ENCODE results near the gene UNC5A. TPM values are rescaled to one million over a fixed set of nuclear protein-coding genes. Genes with fewer than 3 reads are reported as not detected.

UNC5A gene
- total and polyA plus RNA-seq, 4 donors, result 3.1 to 18.2 (median 10.2) TPM

- Histone ChIP-seq H3K4me1 (ENCODE audit: control insufficient read depth, insufficient read depth, low read length) (peaks cover 18% of the 10 kb centered on the region), H3K36me3 (ENCODE audit: control insufficient read depth, insufficient read depth, low read length) (peaks cover 9% of the 10 kb centered on the region), H3K27ac (ENCODE audit: low read depth, low read length) (no peak overlapping the region), H3K9me3 (ENCODE audit: control insufficient read depth, insufficient read depth, low read length) (no peaks in the 10 kb centered on the region), H3K4me3 (ENCODE audit: low read depth, low read length) (no peak overlapping the region), H3K27me3 (ENCODE audit: control insufficient read depth, insufficient read depth, low read length) (no peaks in the 10 kb centered on the region)
- 90% methylated on average over 28 of the region's 28 CpGs for WGBS (ENCODE audit: insufficient coverage)
- DNase-seq (ENCODE audit: low read depth in 4 of 6, low spot score in 6 of 6), result no peak
Observed at GRCh38 chr5:176887252-176887849, 77.0 kb downstream of the UNC5A start.

DNA sequence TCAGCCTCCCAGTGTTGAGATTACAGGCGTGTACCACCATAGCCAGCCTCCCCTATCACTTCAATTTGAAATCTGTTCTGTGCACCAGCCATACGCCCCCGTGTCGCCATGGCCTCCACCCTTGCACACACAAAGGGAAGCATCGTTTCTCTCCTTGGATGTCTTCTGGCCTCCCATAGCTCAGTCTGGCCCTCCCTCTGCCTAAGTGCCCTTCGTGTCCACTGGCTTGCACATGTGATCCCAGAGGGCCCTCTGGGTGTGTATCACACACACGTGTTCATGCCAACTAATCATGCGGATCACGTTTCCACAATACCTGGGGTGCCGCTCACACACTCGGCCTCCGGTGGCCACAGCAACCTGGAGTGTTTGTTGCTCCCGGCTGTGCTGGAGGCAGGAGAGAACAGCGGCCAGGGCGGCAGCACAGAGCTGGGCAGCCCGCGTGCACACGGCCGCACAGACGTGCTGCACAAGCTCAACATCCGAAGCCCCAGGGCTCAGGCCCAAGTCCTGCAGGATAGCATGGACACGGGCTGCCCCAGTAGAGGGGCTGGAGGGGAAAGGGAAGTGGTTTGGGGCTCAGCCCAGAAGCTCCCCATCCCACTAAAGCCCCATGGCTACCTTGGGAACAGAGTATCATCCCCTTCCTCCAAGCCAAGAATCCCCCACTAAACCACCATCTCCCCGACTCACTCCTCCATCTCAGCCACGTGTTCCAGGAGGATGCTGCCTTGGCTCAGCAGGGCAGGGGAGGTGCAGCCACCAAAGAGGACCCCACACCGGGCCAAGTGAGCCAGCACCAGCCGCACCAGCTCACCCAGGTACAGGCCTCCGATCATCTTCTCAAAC lies 77.9 kb downstream of the UNC5A start:
- no peak overlapping the region for H3K27ac ChIP-seq (ENCODE audit: low read depth, low read length)
- DNase-seq (ENCODE audit: low read depth in 4 of 6, low spot score in 6 of 6), result no peak
- 85% methylated on average over 23 of the region's 27 CpGs for WGBS (ENCODE audit: insufficient coverage)

GRCh38 chr5:176888865-176889165 lies 78.5 kb downstream of the UNC5A start:
- 89% methylated on average over 1 of the region's 1 CpG for WGBS (ENCODE audit: insufficient coverage)
- no peak overlapping the region for H3K4me3 ChIP-seq (ENCODE audit: low read depth, low read length)
- peaks cover 7% of the 10 kb centered on the region for H3K36me3 ChIP-seq (ENCODE audit: control insufficient read depth, insufficient read depth, low read length)
- no peak overlapping the region for H3K27ac ChIP-seq (ENCODE audit: low read depth, low read length)
- DNase-seq (ENCODE audit: low read depth in 4 of 6, low spot score in 6 of 6), result no peak
- H3K4me1 ChIP-seq (ENCODE audit: control insufficient read depth, insufficient read depth, low read length), result peaks cover 3% of the 10 kb centered on the region
- no peaks in the 10 kb centered on the region for H3K9me3 ChIP-seq (ENCODE audit: control insufficient read depth, insufficient read depth, low read length)
- no peaks in the 10 kb centered on the region for H3K27me3 ChIP-seq (ENCODE audit: control insufficient read depth, insufficient read depth, low read length)

More for the DNA sequence above, 77.9 kb downstream of the UNC5A start:
- H3K9me3 ChIP-seq (ENCODE audit: control insufficient read depth, insufficient read depth, low read length), result no peaks in the 10 kb centered on the region
- peaks cover 9% of the 10 kb centered on the region for H3K4me1 ChIP-seq (ENCODE audit: control insufficient read depth, insufficient read depth, low read length)
- no peak overlapping the region for H3K4me3 ChIP-seq (ENCODE audit: low read depth, low read length)
- no peaks in the 10 kb centered on the region for H3K27me3 ChIP-seq (ENCODE audit: control insufficient read depth, insufficient read depth, low read length)
- peaks cover 7% of the 10 kb centered on the region for H3K36me3 ChIP-seq (ENCODE audit: control insufficient read depth, insufficient read depth, low read length)

GRCh38 chr5:176889321-176890280 lies 79.2 kb downstream of the UNC5A start:
- no peak for DNase-seq (ENCODE audit: low read depth in 4 of 6, low spot score in 6 of 6)
- WGBS (ENCODE audit: insufficient coverage), result 94% methylated on average over 23 of the region's 24 CpGs
- Histone ChIP-seq H3K9me3 (ENCODE audit: control insufficient read depth, insufficient read depth, low read length) (no peaks in the 10 kb centered on the region), H3K36me3 (ENCODE audit: control insufficient read depth, insufficient read depth, low read length) (peaks cover 7% of the 10 kb centered on the region), H3K27me3 (ENCODE audit: control insufficient read depth, insufficient read depth, low read length) (no peaks in the 10 kb centered on the region), H3K4me1 (ENCODE audit: control insufficient read depth, insufficient read depth, low read length) (no peaks in the 10 kb centered on the region), H3K27ac (ENCODE audit: low read depth, low read length) (no peak overlapping the region), H3K4me3 (ENCODE audit: low read depth, low read length) (no peak overlapping the region)

GRCh38 chr5:176890455-176891330 lies 80.3 kb downstream of the UNC5A start:
- no peak for DNase-seq (ENCODE audit: low read depth in 4 of 6, low spot score in 6 of 6)
- peaks cover 7% of the 10 kb centered on the region for H3K36me3 ChIP-seq (ENCODE audit: control insufficient read depth, insufficient read depth, low read length)
- H3K27ac ChIP-seq (ENCODE audit: low read depth, low read length), result no peak overlapping the region
- H3K4me1 ChIP-seq (ENCODE audit: control insufficient read depth, insufficient read depth, low read length), result no peaks in the 10 kb centered on the region
- 89% methylated on average over 6 of the region's 9 CpGs for WGBS (ENCODE audit: insufficient coverage)
- H3K4me3 ChIP-seq (ENCODE audit: low read depth, low read length), result no peak overlapping the region
- H3K27me3 ChIP-seq (ENCODE audit: control insufficient read depth, insufficient read depth, low read length), result no peaks in the 10 kb centered on the region
- H3K9me3 ChIP-seq (ENCODE audit: control insufficient read depth, insufficient read depth, low read length), result no peaks in the 10 kb centered on the region

DNA sequence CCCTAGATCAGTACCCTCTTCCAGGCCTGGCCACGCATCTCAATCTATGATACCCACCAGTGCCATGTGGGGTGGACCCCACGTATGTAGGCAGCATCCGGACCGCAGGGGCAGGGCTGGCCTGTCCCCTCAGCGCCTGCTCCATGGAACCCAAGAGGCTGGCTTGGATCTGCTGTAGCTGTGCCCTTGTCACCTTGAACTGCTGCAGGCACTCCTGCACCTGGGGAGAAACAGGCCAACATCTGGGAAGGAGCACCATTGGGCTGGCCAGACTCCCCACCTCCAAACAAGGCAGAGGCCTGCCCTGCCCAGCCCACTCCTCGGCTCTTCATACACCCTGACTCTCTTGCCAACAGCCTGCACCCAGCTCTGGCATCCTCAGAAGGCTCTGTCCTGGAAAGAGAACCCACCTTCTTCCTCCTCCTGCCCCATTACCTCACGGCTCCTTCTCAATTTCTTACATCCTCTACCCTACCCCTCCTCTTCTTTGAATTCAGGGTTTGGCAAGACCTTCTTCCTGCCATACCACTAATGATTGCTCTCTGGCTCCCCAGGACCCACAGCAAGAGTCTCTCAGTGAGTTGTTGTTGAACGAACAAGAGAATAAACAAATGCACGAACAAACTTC lies 81.1 kb downstream of the UNC5A start:
- WGBS (ENCODE audit: insufficient coverage), result 82% methylated on average over 9 of the region's 9 CpGs
- Histone ChIP-seq H3K9me3 (ENCODE audit: control insufficient read depth, insufficient read depth, low read length) (no peaks in the 10 kb centered on the region), H3K4me3 (ENCODE audit: low read depth, low read length) (no peak overlapping the region), H3K4me1 (ENCODE audit: control insufficient read depth, insufficient read depth, low read length) (no peaks in the 10 kb centered on the region), H3K36me3 (ENCODE audit: control insufficient read depth, insufficient read depth, low read length) (peaks cover 7% of the 10 kb centered on the region), H3K27ac (ENCODE audit: low read depth, low read length) (no peak overlapping the region), H3K27me3 (ENCODE audit: control insufficient read depth, insufficient read depth, low read length) (no peaks in the 10 kb centered on the region)
- no peak for DNase-seq (ENCODE audit: low read depth in 4 of 6, low spot score in 6 of 6)

- Histone ChIP-seq H3K4me1 (ENCODE audit: control insufficient read depth, insufficient read depth, low read length) (no peaks in the 10 kb centered on the region), H3K27ac (ENCODE audit: low read depth, low read length) (no peak overlapping the region), H3K4me3 (ENCODE audit: low read depth, low read length) (no peak overlapping the region), H3K9me3 (ENCODE audit: control insufficient read depth, insufficient read depth, low read length) (no peaks in the 10 kb centered on the region), H3K36me3 (ENCODE audit: control insufficient read depth, insufficient read depth, low read length) (peaks cover 3% of the 10 kb centered on the region), H3K27me3 (ENCODE audit: control insufficient read depth, insufficient read depth, low read length) (no peaks in the 10 kb centered on the region)
- WGBS (ENCODE audit: insufficient coverage), result 67% methylated on average over 2 of the region's 3 CpGs
- DNase-seq (ENCODE audit: low read depth in 4 of 6, low spot score in 6 of 6), result no peak
Observed at GRCh38 chr5:176892663-176893062, 82.3 kb downstream of the UNC5A start.

DNA sequence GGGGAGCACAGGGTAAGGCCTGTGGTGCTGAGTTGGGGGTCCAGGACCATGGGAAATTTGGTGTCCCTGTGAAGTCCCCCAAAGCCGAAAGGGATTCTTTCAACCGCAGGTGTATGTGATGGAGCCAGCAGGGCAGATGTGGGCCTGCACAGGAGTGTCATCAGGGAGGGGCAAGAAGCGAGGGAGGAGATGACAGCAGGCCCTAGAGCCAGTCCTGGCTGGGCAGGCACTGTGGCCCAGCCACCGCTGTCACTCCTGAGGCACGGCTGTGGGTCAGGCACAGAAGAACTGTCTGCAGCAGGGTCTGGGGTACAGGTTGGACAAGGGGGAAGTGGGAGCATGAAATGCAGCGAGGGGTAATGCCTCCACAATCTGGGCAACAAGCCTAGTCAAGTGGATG lies 83.9 kb downstream of the UNC5A start:
- Histone ChIP-seq H3K4me3 (ENCODE audit: low read depth, low read length) (no peak overlapping the region), H3K9me3 (ENCODE audit: control insufficient read depth, insufficient read depth, low read length) (no peaks in the 10 kb centered on the region), H3K27me3 (ENCODE audit: control insufficient read depth, insufficient read depth, low read length) (no peaks in the 10 kb centered on the region), H3K36me3 (ENCODE audit: control insufficient read depth, insufficient read depth, low read length) (no peaks in the 10 kb centered on the region), H3K27ac (ENCODE audit: low read depth, low read length) (no peak overlapping the region), H3K4me1 (ENCODE audit: control insufficient read depth, insufficient read depth, low read length) (no peaks in the 10 kb centered on the region)
- no peak for DNase-seq (ENCODE audit: low read depth in 4 of 6, low spot score in 6 of 6)
- WGBS (ENCODE audit: insufficient coverage), result 85% methylated on average over 6 of the region's 6 CpGs

Data from spinal cord (tissue), 10 donors.